Adrenal gland (tissue), 5 donors: ENCODE data around the gene ACAP3.

ENCODE experiments used
- CTCF ChIP-seq, 6 experiments: fragments of 450-650 bp in 4 of 6; fragments of 200-600 bp in 2 of 6; sonication (generic) in 1 of 6; IDR thresholded peaks; 1 replicate in 5 of 6; 2 replicates in 1 of 6; pipeline versions ENCODE4 v1.5.1 to v1.8.0; 2016 to 2021; ENCODE audit warnings: antibody characterized with exemption in 6 of 6, mild to moderate bottlenecking in 2 of 6, moderate library complexity in 1 of 6
- POLR2A ChIP-seq, 2 donors: fragments of 450-650 bp; IDR thresholded peaks; one replicate each; pipeline ENCODE4 v1.6.1; 2017; ENCODE audit warnings: antibody characterized with exemption in 2 of 2, mild to moderate bottlenecking in 2 of 2, moderate library complexity in 1 of 2
- donor health status: DM: no; HTN: no; CAD: no.

DNA sequence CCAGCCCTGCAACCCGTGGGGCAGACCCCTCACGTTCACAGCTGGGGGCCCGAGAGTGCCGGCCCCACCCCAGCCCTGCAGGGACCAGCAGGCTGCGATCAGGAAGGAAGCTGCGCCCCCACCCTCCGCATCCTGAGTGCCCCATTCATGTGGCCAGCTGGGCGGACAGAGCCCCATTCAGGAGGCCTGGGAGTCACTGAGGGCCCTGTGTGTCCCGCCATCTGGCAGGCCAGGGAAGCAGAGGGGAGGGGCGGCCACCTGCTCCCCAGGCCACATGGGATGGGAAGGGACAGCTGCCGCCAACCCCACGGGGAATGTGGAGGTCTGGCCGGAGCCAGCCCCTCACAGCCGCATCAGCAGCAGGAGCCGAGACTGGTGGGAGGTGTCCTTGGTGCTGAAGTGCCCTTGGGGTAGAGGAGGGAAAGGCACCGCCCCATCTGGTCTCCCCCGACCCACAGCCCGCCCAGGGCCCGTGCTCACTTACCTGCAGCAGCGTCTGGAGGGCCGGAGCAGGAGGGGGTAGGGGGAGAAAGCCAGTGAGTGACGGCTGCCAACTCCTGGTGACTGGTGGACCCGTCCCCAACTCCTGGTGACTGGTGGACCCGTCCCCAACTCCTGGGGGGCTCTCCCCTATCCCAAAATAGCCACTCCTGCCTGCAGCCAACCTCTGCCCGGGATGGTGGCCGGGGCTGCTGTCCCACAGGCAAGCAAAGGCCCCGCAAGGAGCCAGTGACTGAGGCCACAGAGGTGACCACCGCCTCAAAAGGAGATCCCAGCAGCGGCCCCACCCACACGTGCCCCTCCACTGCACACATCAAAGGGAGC lies 8.7 kb downstream of the ACAP3 start:
- TF ChIP-seq CTCF (IDR thresholded peaks at IDR 0.05) = no peak
- TF ChIP-seq POLR2A (IDR thresholded peaks at IDR 0.05) = no peak
